ENCODE measurements around the gene NUDT8. TPM values are rescaled to one million over a fixed set of nuclear protein-coding genes. Genes with fewer than 3 reads are reported as not detected.
"Not testable (repeated sequence)": the region's sequence is repeated elsewhere in the genome, so short reads cannot be mapped to it uniquely, and the experiment has no call there.

NUDT8 gene
- total RNA-seq, 1 donor from 2014 or later = 3.0 TPM

DNA sequence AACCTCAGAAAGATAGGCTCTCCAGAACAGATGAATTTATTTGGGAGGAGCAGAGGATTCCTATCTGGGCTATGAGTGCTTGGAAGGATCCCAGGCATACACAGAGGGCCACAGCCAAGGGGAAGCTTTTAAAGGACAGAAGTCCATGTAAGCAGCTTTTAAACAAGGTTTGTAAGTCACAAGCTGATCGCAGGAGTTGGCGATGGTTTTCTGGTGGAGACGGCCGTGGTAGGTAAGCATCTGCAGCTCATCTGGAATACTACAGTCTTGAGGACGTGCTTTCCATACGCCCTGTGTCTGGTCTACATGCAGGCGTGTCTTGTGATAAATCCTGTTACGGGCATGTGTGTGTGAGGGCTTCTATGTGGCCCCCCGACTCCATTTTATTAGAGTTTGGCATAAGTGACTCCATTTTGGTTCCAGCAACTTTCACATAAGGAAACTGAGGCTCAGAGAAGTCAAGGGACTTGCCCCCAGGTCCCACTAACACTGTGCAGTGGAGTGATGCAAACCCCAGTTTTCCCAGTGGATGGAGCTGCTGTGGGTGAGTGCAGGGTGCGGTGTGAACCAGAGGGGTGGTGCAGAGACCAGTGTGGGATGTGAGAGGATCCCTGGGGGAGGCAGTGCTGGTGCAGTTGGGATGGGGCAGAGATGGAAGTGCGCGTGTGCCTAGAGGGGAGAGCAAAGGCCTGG lies 32.6 kb upstream of the NUDT8 start:
- H3K4me3 Mint-ChIP-seq (ENCODE audit: unreplicated experiment) = no peak overlapping the region
- Histone ChIP-seq H4K20me1 (ENCODE audit: insufficient read depth, low read length) (no peaks in the 10 kb centered on the region), H3K27me3 (ENCODE audit: insufficient read depth, low read length) (peaks cover 2% of the 10 kb centered on the region), H3K4me3 (ENCODE audit: insufficient read depth, low read depth, low read length) (no peak overlapping the region), H3K4me1 (ENCODE audit: insufficient read depth, low read length) (no peaks in the 10 kb centered on the region), H3K4me2 (ENCODE audit: low read length) (no peak overlapping the region), H3K36me3 (ENCODE audit: insufficient read depth, low read length) (no peaks in the 10 kb centered on the region), H2AFZ (ENCODE audit: low read depth, low read length) (no peak overlapping the region), H3K9me3 (ENCODE audit: insufficient read depth, low read depth, low read length) (no peaks in the 10 kb centered on the region), H3K9ac (ENCODE audit: low read length) (no peak overlapping the region), H3K27ac (ENCODE audit: low read depth, low read length) (no peak overlapping the region), H3K79me2 (ENCODE audit: insufficient read depth, low read length) (no peaks in the 10 kb centered on the region)
- no peaks in the 10 kb centered on the region for H3K4me1 Mint-ChIP-seq (ENCODE audit: low read depth, unreplicated experiment)
- H3K9me3 Mint-ChIP-seq (ENCODE audit: unreplicated experiment) = no peaks in the 10 kb centered on the region
- no peaks in the 10 kb centered on the region for H3K36me3 Mint-ChIP-seq (ENCODE audit: low read depth, unreplicated experiment)
- no peak overlapping the region for H3K27ac Mint-ChIP-seq (ENCODE audit: unreplicated experiment)
- DNase-seq (ENCODE audit: low read depth) (no peak), FAIRE-seq (no peak)
- peaks cover 23% of the 10 kb centered on the region for H3K27me3 Mint-ChIP-seq (ENCODE audit: low read depth, unreplicated experiment)
- TF ChIP-seq CTCF (IDR thresholded peaks at IDR 0.05; ENCODE audit: insufficient read depth, low read depth, low read length) = no peak
- no peak for TF ChIP-seq EZH2 (IDR thresholded peaks at IDR 0.05; ENCODE audit: insufficient read depth, low read length)

DNA sequence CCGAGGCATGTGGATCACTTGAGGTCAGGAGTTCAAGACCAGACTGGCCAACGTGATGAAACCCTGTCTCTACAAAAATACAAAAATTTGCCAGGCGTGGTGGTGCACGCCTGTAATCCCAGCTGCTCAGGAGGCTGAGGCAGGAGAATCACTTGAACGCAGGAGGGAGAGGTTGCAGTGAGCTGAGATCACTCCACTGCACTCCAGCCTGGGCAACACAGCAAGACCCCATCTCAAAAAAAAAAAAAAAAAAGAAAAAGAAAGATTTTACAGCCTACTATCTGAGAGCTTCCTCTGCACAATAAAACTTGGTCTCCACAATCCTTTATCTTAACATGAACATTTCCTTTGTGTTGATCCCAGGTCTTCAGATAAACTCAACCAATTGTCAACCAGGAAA lies 31.0 kb upstream of the NUDT8 start:
- not testable (repeated sequence) for H4K20me1 ChIP-seq (ENCODE audit: insufficient read depth, low read length); H3K79me2 ChIP-seq (ENCODE audit: insufficient read depth, low read length); H3K4me1 ChIP-seq (ENCODE audit: insufficient read depth, low read length); H3K36me3 ChIP-seq (ENCODE audit: insufficient read depth, low read length); H3K27ac Mint-ChIP-seq (ENCODE audit: unreplicated experiment); H3K4me3 ChIP-seq (ENCODE audit: insufficient read depth, low read depth, low read length); H3K36me3 Mint-ChIP-seq (ENCODE audit: low read depth, unreplicated experiment); H3K4me2 ChIP-seq (ENCODE audit: low read length); DNase-seq (ENCODE audit: low read depth); H3K27me3 ChIP-seq (ENCODE audit: insufficient read depth, low read length); H3K9me3 Mint-ChIP-seq (ENCODE audit: unreplicated experiment); H3K27ac ChIP-seq (ENCODE audit: low read depth, low read length); FAIRE-seq; H3K4me3 Mint-ChIP-seq (ENCODE audit: unreplicated experiment); H3K9me3 ChIP-seq (ENCODE audit: insufficient read depth, low read depth, low read length); H2AFZ ChIP-seq (ENCODE audit: low read depth, low read length); H3K4me1 Mint-ChIP-seq (ENCODE audit: low read depth, unreplicated experiment); H3K9ac ChIP-seq (ENCODE audit: low read length)
- H3K27me3 Mint-ChIP-seq (ENCODE audit: low read depth, unreplicated experiment) = peaks cover 23% of the 10 kb centered on the region

- not testable (repeated sequence) for H4K20me1 ChIP-seq (ENCODE audit: insufficient read depth, low read length); H3K79me2 ChIP-seq (ENCODE audit: insufficient read depth, low read length); H3K27ac ChIP-seq (ENCODE audit: low read depth, low read length); H3K36me3 Mint-ChIP-seq (ENCODE audit: low read depth, unreplicated experiment); FAIRE-seq; DNase-seq (ENCODE audit: low read depth); H3K4me3 Mint-ChIP-seq (ENCODE audit: unreplicated experiment); H3K4me1 Mint-ChIP-seq (ENCODE audit: low read depth, unreplicated experiment); H3K27ac Mint-ChIP-seq (ENCODE audit: unreplicated experiment); H3K9me3 Mint-ChIP-seq (ENCODE audit: unreplicated experiment); H3K9me3 ChIP-seq (ENCODE audit: insufficient read depth, low read depth, low read length); H2AFZ ChIP-seq (ENCODE audit: low read depth, low read length); H3K4me2 ChIP-seq (ENCODE audit: low read length); H3K36me3 ChIP-seq (ENCODE audit: insufficient read depth, low read length); H3K4me3 ChIP-seq (ENCODE audit: insufficient read depth, low read depth, low read length); H3K4me1 ChIP-seq (ENCODE audit: insufficient read depth, low read length); H3K27me3 ChIP-seq (ENCODE audit: insufficient read depth, low read length); H3K9ac ChIP-seq (ENCODE audit: low read length)
- peaks cover 20% of the 10 kb centered on the region for H3K27me3 Mint-ChIP-seq (ENCODE audit: low read depth, unreplicated experiment)
These were observed 30.0 kb upstream of the NUDT8 start for GRCh38 chr11:67659651-67660165.

Measured in astrocyte (in vitro differentiated cells and primary cell).